H9 (cell line): ENCODE results near the gene MAP2K2. TPM values are rescaled to one million over a fixed set of nuclear protein-coding genes. Genes with fewer than 3 reads are reported as not detected.

Experiments
- DNase-seq: peaks from one replicate; pipeline ENCODE4 v3.0.0-alpha.2; 2017
- H2AFZ ChIP-seq: one replicate; pipeline ENCODE4 v1.6.1; 2013; ENCODE audit warnings: mild to moderate bottlenecking, low read length, control low read depth, moderate library complexity
- H2AK5ac ChIP-seq: 2 replicates; pipeline ENCODE4 v1.6.1; 2013; ENCODE audit warnings: low read length, control low read depth, mixed read lengths; ENCODE audit not compliant: insufficient read length
- H2BK120ac ChIP-seq: one replicate; pipeline ENCODE4 v1.6.1; 2013; ENCODE audit warnings: low read depth, mild to moderate bottlenecking, low read length, control low read depth, inconsistent platforms; ENCODE audit not compliant: poor library complexity, severe bottlenecking
- H2BK12ac ChIP-seq: 2 replicates; pipeline ENCODE4 v1.6.1; 2013; ENCODE audit warnings: low read length, control low read depth, mixed read lengths, low read depth; ENCODE audit not compliant: insufficient read length
- H2BK15ac ChIP-seq: 2 replicates; pipeline ENCODE4 v1.6.1; 2013; ENCODE audit warnings: low read depth, low read length, control low read depth
- H2BK20ac ChIP-seq: one replicate; pipeline ENCODE4 v1.6.1; 2013; ENCODE audit warnings: low read depth, mild to moderate bottlenecking, low read length, control low read depth, inconsistent platforms; ENCODE audit not compliant: poor library complexity, severe bottlenecking
- H2BK5ac ChIP-seq: 2 replicates; pipeline ENCODE4 v1.6.1; 2013; ENCODE audit warnings: low read length, control low read depth, mixed read lengths; ENCODE audit not compliant: insufficient read length
- H3K14ac ChIP-seq: 2 replicates; pipeline ENCODE4 v1.6.1; 2013; ENCODE audit warnings: low read length, control low read depth; ENCODE audit not compliant: insufficient read depth
- H3K18ac ChIP-seq: 2 replicates; pipeline ENCODE4 v1.6.1; 2013; ENCODE audit warnings: low read depth, mild to moderate bottlenecking, mixed read lengths, low read length, control low read depth; ENCODE audit not compliant: insufficient read length
- H3K23ac ChIP-seq: 2 replicates; pipeline ENCODE4 v1.6.1; 2013; ENCODE audit warnings: low read length, control low read depth, mixed read lengths, low read depth; ENCODE audit not compliant: insufficient read length
- H3K23me2 ChIP-seq: 2 replicates; pipeline ENCODE4 v1.6.1; 2013; ENCODE audit warnings: low read depth, mild to moderate bottlenecking, mixed read lengths, low read length, control low read depth; ENCODE audit not compliant: insufficient read length, poor library complexity, severe bottlenecking
- H3K27ac ChIP-seq: 2 replicates; pipeline ENCODE4 v1.5.1; 2013; ENCODE audit warnings: low read length, control low read depth, mixed read lengths, low read depth; ENCODE audit not compliant: insufficient read length
- H3K27me3 ChIP-seq: 2 replicates; pipeline ENCODE4 v1.6.1; 2013; ENCODE audit warnings: low read length, control low read depth, inconsistent platforms; ENCODE audit not compliant: insufficient read depth
- H3K4ac ChIP-seq: 2 replicates; pipeline ENCODE4 v1.6.1; 2013; ENCODE audit warnings: low read depth, mild to moderate bottlenecking, control low read depth, inconsistent platforms, low read length, moderate library complexity
- H3K4me1 ChIP-seq: 2 replicates; pipeline ENCODE4 v1.6.1; 2013; ENCODE audit warnings: low read length, control low read depth, inconsistent platforms; ENCODE audit not compliant: insufficient read depth
- H3K4me2 ChIP-seq: 2 replicates; pipeline ENCODE4 v1.6.1; 2013; ENCODE audit warnings: low read length, control low read depth, mixed read lengths; ENCODE audit not compliant: insufficient read length, insufficient read depth
- H3K56ac ChIP-seq: 2 replicates; pipeline ENCODE4 v1.6.1; 2013; ENCODE audit warnings: low read depth, mild to moderate bottlenecking, mixed read lengths, low read length, control low read depth; ENCODE audit not compliant: insufficient read length
- H3K79me1 ChIP-seq: 2 replicates; pipeline ENCODE4 v1.6.1; 2013; ENCODE audit warnings: low read depth, mild to moderate bottlenecking, moderate library complexity, low read length, control low read depth, inconsistent platforms; ENCODE audit not compliant: insufficient read depth, poor library complexity, severe bottlenecking
- H3K79me2 ChIP-seq: 2 replicates; pipeline ENCODE4 v1.6.1; 2013; ENCODE audit warnings: low read length, control low read depth, inconsistent platforms; ENCODE audit not compliant: insufficient read depth
- H3K9ac ChIP-seq: 2 replicates; pipeline ENCODE4 v1.6.1; 2013; ENCODE audit warnings: low read length, control low read depth, mixed read lengths; ENCODE audit not compliant: insufficient read length; ENCODE audit errors: extremely low read depth
- H3K9me3 ChIP-seq: one replicate; pipeline ENCODE4 v1.6.1; 2013; ENCODE audit warnings: low read depth, low read length, inconsistent platforms; ENCODE audit not compliant: control insufficient read depth
- H3T11ph ChIP-seq: one replicate; pipeline ENCODE4 v1.6.1; 2013; ENCODE audit warnings: mild to moderate bottlenecking, low read length, control low read depth, inconsistent platforms
- H4K20me1 ChIP-seq: one replicate; pipeline ENCODE4 v1.6.1; 2013; ENCODE audit not compliant: control insufficient read depth, insufficient read length, insufficient read depth
- H4K5ac ChIP-seq: 2 replicates; pipeline ENCODE4 v1.6.1; 2013; ENCODE audit warnings: low read depth, mild to moderate bottlenecking, mixed read lengths, low read length, control low read depth; ENCODE audit not compliant: insufficient read length
- H4K8ac ChIP-seq: replicated peaks from 2 replicates; pipeline ENCODE4 v1.6.1; 2013; ENCODE audit warnings: low read length, control low read depth, mixed read lengths, low read depth; ENCODE audit not compliant: insufficient read length
- H4K91ac ChIP-seq: 2 replicates; pipeline ENCODE4 v1.6.1; 2013; ENCODE audit warnings: low read depth, mild to moderate bottlenecking, moderate library complexity, mixed read lengths, low read length, control low read depth; ENCODE audit not compliant: insufficient read length
- H3K27ac Mint-ChIP-seq, 3 experiments: 2 replicates in 2 of 3; 3 replicates in 1 of 3; pipeline ENCODE4 v1.8.0; 2020 to 2021; ENCODE audit warnings: mixed read lengths in 3 of 3, mild to moderate bottlenecking in 1 of 3, moderate library complexity in 1 of 3
- H3K27me3 Mint-ChIP-seq: 2 replicates; pipeline ENCODE4 v1.8.0; 2021; ENCODE audit warnings: low read depth, mild to moderate bottlenecking, moderate library complexity, mixed read lengths
- H3K36me3 Mint-ChIP-seq, 3 experiments: 2 replicates in 2 of 3; 3 replicates in 1 of 3; pipeline ENCODE4 v1.8.0; 2020 to 2021; ENCODE audit warnings: low read depth in 3 of 3, mixed read lengths in 3 of 3; ENCODE audit not compliant: insufficient read depth in 1 of 3
- H3K4me1 Mint-ChIP-seq, 2 experiments: 2 replicates each; pipeline ENCODE4 v1.8.0; 2020; ENCODE audit warnings: mixed read lengths in 2 of 2
- H3K4me3 Mint-ChIP-seq, 2 experiments: 2 replicates in 1 of 2; 3 replicates in 1 of 2; pipeline ENCODE4 v1.8.0; 2020 to 2021; ENCODE audit warnings: mild to moderate bottlenecking in 2 of 2, mixed read lengths in 2 of 2, moderate library complexity in 1 of 2
- H3K9me3 Mint-ChIP-seq, 2 experiments: 2 replicates in 1 of 2; 3 replicates in 1 of 2; pipeline ENCODE4 v1.8.0; 2020; ENCODE audit warnings: mild to moderate bottlenecking in 2 of 2, mixed read lengths in 2 of 2, moderate library complexity in 1 of 2
- CTCF ChIP-seq: fragments of 200-600 bp; sonication (generic); conservative IDR thresholded peaks from 3 replicates; pipeline ENCODE4 v1.8.0; 2021; ENCODE audit warnings: antibody characterized with exemption, mild to moderate bottlenecking
- WGBS: extraction: QIAGEN DNeasy Blood & Tissue Kit; methylation state at CpG from one replicate; pipeline ENCODE4 v1.1.7; 2013; ENCODE audit warnings: missing lambda C conversion rate, low lambda C conversion rate, mixed read lengths; ENCODE audit not compliant: insufficient read length; ENCODE audit errors: extremely low coverage; 5-methylcytosine and 5-hydroxymethylcytosine counted together
- total RNA-seq: library from RNA; stranded (reverse); gene quantifications from 2 replicates; pipeline ENCODE4 v1.2.1, GENCODE V29; 2021

Gene MAP2K2
- total RNA-seq, 1 experiment from 2014 or later, result 167 TPM

DNA sequence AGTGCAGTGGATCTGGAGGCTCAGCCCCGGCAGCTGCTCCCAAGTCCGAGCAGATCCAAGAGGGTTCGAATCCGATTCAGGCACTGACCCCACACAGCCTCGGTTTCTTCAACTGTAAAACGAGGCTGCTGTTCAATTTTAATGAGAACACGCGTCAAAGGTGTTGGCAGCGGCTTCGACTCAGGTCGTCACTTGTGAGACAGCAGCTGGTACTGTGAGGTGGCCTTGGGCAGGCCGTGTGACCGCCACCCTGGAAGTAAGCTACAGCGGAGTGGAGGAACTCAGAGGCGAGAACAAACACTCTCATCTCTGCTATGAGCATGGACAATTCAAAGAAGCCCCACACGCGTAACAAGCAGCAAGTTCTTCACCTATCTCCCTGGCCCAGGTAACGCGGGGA is 9.7 kb downstream of the MAP2K2 start:
- Histone ChIP-seq H4K8ac (no peak overlapping the region), H3K79me2 (no peaks in the 10 kb centered on the region), H2BK15ac (no peak overlapping the region), H2AFZ (no peak overlapping the region), H3K56ac (no peak overlapping the region), H3K14ac (no peak overlapping the region), H3K23ac (no peak overlapping the region), H3T11ph (no peak overlapping the region), H3K27me3 (no peaks in the 10 kb centered on the region), H4K91ac (no peak overlapping the region), H4K5ac (no peak overlapping the region), H3K27ac (no peak overlapping the region), H3K23me2 (no peaks in the 10 kb centered on the region), H3K9me3 (no peaks in the 10 kb centered on the region), H2BK5ac (no peak overlapping the region), H3K18ac (no peak overlapping the region), H3K4me1 (no peaks in the 10 kb centered on the region), H2BK20ac (no peak overlapping the region), H4K20me1 (no peaks in the 10 kb centered on the region), H3K9ac (no peak overlapping the region), H3K4me2 (no peak overlapping the region), H2BK12ac (no peak overlapping the region), H3K4ac (no peak overlapping the region), H2BK120ac (no peak overlapping the region), H2AK5ac (no peak overlapping the region), H3K79me1 (no peaks in the 10 kb centered on the region)
- H3K27ac Mint-ChIP-seq, result peak overlapping the region in 1 of 3 experiments; percentile 72; a peak in 1 of 7 replicates
- no peak for DNase-seq
- H3K9me3 Mint-ChIP-seq, result peaks cover 5% of the 10 kb centered on the region in 2 experiments; a peak in 2 of 5 replicates
- no peaks in the 10 kb centered on the region for H3K4me1 Mint-ChIP-seq
- H3K27me3 Mint-ChIP-seq, result no peaks in the 10 kb centered on the region; the same call in 1 of the 2 replicates
- H3K4me3 Mint-ChIP-seq, result no peak overlapping the region
- peaks cover 53 to 80% (median 75%) of the 10 kb centered on the region in 3 experiments for H3K36me3 Mint-ChIP-seq
- no peak for TF ChIP-seq CTCF
- no CpG with 5 or more reads among the region's 19 CpGs for WGBS
